Breast epithelium (tissue), 3 donors: Measurements from ENCODE around the gene MAP3K5.

Experiments
- CTCF ChIP-seq, 3 donors: fragments of 450-650 bp; IDR thresholded peaks; one replicate each; pipeline ENCODE4 v1.5.1; 2016 to 2017; ENCODE audit warnings: antibody characterized with exemption in 3 of 3, mild to moderate bottlenecking in 3 of 3, moderate library complexity in 3 of 3
- POLR2A ChIP-seq: fragments of 450-650 bp; IDR thresholded peaks from one replicate; pipeline ENCODE4 v1.6.1; 2016; ENCODE audit warnings: antibody characterized with exemption, mild to moderate bottlenecking, moderate library complexity
- POLR2AphosphoS5 ChIP-seq, 3 donors: sonication (generic); formaldehyde crosslinking; IDR thresholded peaks; one replicate each; pipeline ENCODE4 v1.6.1; 2017; ENCODE audit warnings: antibody characterized with exemption in 3 of 3

- TF ChIP-seq POLR2AphosphoS5 (IDR thresholded peaks at IDR 0.05) (no peak), POLR2A (no peak), CTCF (IDR thresholded peaks at IDR 0.05) (no peak)
These were observed 95.4 kb downstream of the MAP3K5 start for GRCh38 chr6:136696783-136697364.
